Epithelial cell of prostate (primary cell): ENCODE results near the gene FUT1.
A peak's percentile ranks its signal among the peaks of the same experiment; 100 is the strongest.

Source experiments
- DNase-seq: peaks from one replicate; pipeline ENCODE4 v3.0.0-alpha.2; 2011; ENCODE audit warnings: low read depth, low spot score
- H3K27ac ChIP-seq: fragments of 450-650 bp; 2 replicates; pipeline ENCODE4 v1.5.1; 2017; ENCODE audit warnings: mild to moderate bottlenecking

FUT1 gene

DNA sequence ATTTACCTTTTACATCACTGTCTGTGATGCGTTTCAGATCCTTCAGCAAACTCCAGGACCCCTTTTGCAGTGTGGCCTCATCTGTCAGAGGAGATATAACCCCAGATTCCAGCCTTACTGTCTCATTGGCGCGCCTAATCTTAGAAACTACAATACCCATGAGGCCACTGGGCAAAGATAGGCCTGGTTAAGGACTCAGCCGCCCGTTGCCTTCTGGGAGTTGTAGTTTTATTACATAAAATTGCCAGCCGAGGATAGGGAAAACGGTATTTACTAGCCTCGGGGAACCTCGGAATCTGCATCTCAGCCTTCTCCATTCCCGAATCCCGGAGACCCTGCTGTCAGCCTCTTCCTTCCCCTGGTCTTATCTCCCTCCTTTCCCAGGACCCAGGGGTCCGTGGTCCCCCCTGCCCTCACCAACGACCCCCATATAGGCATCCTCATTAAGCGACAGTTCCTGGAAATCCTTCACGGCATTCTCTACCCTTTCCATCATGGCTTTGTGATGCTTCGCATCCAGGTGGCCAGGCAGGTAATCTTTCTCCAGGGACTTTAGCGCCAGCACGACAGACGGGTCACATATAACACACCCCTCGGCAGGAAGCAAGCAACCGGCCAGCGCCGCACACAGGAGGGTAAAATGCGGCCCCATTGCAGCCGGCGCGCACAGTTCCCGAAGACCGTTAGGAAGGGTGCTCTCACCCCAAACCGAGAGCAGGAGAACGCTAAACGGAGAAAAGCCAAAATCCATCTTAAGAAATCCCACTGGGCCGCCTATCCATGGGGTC is 7.0 kb downstream of the FUT1 start:
- no peak overlapping the region for H3K27ac ChIP-seq
- DNase-seq: no peak

DNA sequence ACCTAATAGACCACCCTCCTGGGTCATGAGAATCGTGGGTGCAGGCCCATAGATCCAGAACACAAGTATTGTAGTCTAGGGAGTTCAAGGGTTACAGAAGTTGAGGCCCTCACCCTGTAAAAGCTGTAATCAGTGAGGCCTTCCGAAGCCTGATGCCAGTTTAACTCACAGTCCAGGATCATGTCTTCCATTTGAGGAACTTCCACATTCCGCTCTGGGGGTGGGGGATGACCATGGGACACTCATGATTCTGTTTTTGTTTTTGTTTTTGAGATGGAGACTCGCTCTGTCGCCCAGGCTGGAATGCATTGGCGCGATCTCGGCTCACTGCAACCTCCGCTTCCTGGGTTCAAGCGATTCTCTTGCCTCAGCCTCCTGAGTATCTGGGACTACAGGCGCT is 10.3 kb downstream of the FUT1 start:
- no peak for DNase-seq
- H3K27ac ChIP-seq: no peak overlapping the region

DNA sequence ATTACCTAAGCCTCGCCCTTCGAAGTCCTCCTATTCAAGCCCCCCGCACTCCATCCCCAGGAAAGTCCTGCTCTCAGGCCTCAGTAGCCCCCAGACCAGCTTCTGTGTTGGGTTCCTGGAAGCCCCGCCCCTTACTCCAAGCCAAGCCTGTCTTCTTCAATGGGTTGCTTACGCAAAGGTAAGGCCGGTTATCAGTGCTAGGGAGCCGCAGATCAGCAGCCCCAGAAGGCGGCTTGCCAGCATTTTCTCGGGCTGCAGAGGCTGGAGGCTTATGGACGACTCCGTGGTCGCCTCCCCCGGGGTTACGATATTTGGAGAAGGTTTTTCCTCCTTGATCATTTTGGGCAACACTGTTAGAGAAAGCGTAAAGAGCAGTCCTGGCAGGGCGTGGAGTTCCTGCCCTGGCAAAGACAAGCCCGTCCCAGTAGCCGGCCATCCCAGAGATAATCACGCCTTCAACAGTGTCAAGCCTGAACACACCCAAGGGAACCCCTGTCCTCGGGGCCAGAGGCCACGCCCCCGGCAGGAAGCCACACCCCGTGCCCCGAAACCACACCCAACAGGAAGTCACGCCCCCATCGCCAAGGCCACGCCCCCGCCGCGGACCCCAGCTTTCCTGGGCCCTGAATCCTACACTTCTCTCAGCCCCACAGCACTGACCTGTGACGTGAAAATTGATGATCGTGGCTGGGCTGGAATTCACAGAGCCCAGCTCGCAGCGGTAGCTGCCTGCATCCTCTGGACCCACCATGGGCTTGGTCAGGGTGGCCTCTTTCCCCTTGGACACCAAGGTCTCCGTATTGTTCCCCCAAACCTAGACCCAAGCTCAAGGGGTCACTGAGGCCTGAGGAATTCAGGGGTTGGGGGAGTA is 11.1 kb downstream of the FUT1 start:
- no peak for DNase-seq
- no peak overlapping the region for H3K27ac ChIP-seq

DNA sequence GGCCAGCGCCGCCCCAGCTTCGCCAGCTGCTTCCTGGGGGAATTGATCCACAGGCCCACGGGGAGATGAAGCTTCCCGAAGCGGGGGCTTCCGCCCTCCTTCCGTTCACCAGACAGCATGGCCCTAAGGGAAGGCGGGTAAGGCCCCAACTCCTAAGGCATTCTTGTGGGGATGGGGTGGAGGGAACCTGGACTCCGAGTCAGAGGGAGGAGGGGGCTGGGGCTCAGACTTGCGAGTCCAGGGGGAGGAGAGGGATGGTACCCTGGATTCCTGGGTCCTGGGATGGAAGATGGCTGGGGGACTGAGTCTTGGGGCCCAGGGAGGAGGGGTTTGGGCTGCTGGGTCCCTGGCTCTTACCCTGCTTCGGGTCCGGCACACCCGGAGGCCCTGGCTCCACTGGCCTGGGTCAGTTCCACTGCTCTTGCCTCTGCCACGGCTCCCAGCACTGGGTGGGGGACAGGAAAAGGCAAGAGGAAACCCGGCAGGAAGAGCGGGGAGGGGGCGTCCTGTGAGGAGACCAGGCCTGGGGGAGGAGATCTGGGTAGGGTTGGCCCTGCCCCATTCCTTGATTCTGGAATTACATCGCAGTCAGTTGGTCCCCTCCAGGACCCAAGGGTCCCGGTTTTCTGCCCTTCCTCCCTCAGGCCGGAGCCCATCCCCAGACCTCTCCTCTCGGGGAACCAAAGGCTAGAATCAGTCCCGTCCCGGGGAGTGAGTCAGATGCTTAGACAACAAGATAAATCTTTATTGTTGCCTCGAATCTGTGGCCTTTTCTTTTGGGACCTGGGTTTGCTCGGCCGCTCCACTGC is 12.1 kb downstream of the FUT1 start, which contains the start of gene RASIP1:
Gene RASIP1, minus strand, starts transcription at position 447 of the 809 bp plus-strand sequence. Its CDS starts 328 bp downstream, at position 119.
- no peak within 1 kb of the TSS for H3K27ac ChIP-seq
- DNase-seq: no peak

DNA sequence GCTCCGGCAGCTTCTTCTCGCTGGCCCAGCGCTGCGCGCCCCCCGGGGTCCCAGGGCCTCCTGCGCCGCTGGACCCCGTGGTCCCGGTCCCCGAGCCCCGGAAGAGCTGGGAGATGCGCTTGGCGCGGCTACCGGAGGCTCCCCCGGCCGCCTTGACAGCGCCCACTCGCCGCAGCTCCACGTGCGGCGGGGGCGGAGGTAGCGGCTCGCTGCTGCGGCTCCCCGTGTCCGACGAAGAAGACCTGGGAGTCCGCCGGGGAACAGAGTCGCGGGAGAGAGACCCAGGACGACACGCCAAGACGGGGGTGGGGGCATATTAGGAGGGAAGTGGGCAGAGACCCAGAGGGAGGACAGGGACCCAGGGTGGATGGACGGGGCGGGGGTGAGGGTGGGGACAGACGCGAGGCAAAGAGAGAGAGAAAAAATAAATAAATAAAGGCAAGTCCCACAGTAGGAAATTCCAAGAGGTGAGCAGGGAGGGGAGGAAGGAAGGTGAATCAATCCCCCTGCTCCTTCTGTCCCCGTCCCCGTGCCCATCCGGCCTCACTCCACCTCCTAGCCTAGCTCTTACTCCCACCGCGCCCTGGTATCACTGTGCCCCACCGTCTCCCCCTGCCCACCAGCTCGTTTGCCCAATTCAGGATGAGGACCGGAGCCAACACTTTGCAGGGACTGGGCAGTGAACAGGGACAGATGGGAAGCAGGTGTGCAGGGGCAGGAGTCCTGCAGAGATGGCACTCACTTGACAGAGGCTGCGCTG is 12.9 kb downstream of the FUT1 start:
- no peak overlapping the region for H3K27ac ChIP-seq
- no peak for DNase-seq

DNA sequence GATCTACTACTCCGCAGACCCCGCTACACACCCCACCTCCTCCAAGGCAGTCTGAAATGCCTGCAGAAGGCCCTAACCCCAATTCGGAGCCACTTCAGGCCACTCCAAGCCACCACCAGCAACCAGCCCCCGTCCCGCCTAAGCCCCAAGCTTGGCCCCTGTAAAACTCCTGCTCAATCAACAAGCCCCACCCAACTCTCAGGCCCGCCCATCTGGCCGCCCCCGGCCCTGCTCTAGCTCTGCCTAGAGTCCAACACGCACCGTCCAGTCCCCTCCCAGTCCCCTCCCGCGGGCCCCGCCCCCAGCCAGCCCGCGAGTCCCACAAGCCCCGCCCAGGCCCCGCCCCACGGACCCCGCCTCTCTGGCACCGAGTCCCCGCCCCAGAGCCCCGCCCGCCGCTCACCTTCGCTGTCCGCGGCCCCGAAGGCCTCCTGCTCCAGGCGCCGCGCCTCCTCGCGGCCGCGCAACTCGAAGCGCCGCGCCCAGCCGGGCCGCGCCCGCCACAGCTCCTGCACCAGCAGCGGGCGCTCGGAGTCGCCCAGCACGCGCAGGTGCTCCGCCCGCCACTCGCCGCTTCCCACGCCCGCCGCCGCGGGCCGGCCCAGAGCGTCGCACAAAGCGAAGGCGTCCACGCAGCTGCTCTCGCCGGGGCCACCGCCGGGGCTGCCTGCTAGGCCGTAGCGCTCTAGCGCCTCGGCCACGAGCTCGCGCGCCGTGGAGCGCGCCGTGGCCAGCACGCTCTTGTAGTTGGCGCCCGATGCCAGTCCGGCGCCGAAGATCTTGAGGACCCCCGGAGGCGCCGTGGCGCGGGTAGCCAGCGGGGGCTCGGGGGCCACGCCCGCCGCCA is 13.7 kb downstream of the FUT1 start:
- H3K27ac ChIP-seq: no peak overlapping the region
- peak; percentile 62 for DNase-seq

DNA sequence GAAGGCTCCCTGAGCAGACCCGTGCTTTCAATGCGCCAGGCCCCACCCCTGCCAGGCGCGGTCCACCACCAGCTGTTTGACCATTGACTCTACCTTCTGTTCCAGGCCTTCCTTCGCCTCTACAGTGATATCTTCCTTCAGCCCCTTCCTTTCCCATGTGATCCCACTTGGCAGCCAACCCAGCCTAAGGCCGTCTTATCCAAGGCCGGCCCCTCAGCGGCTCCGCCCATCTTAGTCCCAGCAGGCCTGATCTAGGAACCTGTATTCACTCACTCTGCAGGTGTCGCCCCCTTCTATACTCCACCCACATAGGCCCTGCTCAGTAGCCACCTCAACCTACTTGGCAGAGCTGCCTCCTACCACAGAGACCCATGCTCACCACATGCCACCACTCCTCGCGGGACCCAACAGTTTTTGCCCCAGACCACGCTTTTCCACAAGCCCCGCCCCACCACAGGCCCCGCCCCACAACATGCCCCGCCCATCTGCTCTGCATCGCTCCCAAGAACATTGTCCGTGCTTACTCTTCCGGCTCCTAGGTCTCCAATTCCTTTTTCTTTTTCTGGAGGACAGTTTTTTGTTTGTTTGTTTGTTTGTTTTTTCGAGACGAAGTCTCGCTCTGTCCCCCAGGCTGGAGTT is 15.0 kb downstream of the FUT1 start:
- no peak for DNase-seq
- H3K27ac ChIP-seq: no peak overlapping the region

DNA sequence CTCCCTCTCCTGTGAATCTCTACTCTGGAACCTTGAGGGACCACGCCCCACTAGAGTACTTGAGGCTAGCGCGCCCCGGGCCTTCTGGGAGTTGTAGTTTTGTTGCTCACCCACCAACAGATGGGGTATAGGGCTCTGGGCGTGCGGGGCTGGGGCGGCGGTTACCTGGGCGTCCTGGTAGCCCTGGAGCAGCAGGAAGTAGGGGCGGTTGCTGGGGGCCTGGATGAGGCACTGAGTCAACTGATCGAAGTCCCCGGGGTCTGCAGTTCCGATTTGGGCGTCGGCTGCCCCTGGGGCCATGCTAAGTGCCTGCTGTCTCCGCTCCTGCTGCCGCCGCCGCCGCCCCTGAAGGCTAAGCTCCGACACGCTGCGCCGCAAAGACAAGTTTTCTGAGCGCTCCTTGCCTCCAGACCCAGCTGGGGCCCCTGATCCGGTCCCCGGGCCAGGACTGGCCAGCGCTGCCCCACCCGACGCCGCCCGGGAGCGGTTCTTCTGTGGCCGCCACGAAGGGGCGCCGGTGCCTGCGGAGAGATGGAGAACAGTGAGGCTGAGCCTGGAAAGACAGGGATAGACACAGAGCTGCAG is 17.3 kb downstream of the FUT1 start:
- H3K27ac ChIP-seq: no peak overlapping the region
- DNase-seq: no peak

DNA sequence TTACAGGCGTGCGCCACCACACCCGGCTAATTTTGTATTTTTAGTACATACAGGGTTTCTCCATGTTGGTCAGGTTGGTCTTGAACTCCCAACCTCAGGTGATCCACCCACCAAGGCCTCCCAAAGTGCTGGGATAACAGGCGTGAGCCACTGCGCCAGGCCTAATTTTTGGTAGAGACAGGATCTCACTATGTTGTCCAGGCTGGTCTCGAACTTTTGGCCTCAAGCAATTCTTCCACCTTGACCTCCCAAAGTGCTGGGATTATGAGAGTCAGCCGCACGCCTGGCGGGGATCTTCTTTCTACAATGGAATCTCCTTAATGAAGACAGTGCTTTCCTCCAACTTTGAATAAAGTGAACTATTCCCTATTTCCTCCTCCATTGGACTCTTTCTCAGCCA is 17.8 kb downstream of the FUT1 start:
- DNase-seq: no peak

DNA sequence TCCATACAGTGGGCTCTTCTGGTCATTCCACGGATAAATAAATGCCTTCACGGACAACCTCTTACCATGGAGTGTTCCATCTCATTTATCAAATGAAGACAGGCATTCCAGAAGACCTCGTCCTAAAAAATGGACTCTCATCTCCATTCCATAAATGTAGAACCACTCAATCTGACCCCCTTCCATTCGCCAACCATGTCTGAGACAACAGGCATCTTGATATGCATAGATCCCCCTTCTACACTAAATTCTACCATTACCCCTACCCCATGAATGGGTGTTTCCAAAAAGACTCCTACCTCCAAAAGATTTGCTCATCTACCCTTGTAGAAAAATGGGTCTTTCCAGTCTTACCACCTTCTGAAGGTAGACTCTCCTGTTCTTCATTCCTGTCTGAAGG is 21.0 kb downstream of the FUT1 start:
- DNase-seq: no peak
- no peak overlapping the region for H3K27ac ChIP-seq

More for the DNA sequence above, 17.8 kb downstream of the FUT1 start:
- no peak overlapping the region for H3K27ac ChIP-seq

DNA sequence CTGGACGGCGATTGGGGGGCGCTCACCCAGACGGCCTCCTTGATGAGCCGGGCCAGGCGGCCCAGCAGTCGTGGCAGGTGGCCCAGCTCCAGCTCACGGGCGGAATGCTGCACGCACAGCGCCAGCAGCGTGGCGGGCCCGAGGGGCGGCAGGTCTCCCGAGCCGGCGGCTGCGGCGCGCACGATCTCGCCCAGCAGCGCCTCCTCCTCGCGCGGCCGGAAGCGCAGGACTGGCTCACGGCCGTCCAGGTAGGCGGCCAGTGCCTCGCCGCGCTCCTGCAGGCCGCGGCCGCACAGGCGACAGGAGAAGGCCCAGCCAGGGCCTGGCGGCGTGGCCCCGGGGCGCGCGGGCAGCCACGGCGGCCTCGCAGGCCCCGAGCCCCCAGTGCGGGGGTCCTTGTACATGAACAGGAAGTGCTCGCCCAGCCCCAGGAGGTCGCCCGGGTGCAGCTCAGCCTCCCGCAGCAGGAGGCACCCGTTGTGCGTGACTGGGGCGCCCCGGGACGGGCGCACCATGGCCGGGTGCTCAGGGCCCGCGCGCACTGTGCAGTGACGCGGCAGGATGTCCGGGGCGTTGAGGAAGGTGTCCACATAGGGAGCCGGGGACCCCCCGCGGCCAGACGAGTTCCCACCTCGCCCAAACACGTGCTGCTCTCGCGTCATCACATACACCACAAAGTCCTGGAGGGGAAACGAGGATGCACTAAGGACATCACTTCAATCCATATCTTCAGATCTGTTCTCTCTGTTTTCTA is 23.4 kb downstream of the FUT1 start:
- DNase-seq: no peak
- no peak overlapping the region for H3K27ac ChIP-seq

DNA sequence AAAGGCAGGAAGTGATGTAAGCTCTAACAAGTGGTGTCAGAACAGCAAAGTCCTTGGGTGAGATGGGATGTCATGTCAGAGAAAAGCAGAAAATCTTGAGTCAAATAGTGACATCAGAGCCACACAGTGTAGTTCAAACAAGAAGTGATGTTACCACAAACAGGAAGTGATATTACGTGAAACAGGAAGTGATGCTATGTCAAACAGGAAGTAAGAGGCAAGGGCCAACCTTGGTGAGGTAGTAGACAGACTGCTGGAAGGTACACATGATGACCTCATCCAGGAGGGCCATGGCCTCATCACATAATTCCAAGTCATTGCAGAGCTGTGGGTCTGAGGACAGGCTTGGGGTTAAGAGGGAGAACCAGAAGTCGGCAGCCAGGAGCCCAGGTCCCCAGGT is 25.9 kb downstream of the FUT1 start:
- no peak for DNase-seq
- no peak overlapping the region for H3K27ac ChIP-seq

DNA sequence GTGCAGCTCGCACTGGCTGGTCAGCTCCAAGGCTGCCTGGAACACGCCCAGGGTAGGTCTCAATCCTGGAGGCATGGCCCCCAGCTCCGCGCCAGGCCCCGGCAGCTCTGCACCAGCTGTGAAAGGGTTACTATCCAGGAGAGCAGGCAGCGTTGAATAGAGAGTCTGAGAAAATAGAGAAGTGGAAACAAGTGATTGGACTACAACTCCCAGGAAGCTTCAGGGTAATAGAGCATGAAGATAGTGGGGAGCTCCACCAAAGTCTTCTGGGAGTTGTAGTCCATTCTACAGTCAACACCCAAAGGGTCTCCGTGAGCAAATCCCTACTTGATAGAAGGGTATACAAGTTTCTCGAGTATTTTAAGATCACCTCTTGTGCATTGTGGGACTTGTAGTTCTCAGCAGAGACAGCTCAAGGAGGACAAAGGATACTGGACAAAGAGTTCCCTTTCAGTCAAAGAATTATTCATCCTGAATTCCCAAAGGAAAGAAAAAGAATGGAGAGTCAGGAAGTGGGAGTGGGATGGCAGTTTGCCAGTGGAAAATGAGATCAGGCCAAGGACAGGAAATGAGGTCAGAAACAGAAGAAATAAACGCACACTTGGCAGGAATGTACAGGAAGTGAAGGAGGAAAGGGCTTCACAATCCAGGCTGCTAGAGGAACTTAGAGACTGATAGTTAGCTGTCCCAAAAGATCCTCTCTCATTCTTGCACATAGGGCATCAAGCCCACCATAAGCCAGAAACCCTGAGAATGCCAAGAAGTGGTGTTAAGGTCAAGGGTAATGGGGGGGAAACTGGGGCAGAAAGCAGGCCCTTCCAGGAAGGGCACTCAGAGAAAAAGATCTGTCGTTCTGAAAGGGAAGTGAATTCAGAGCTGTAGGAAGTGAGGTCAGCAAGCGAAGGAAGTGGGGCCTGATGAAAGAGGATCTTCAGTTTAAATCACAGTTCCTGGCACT is 27.4 kb downstream of the FUT1 start:
- DNase-seq: peak; percentile 18

DNA sequence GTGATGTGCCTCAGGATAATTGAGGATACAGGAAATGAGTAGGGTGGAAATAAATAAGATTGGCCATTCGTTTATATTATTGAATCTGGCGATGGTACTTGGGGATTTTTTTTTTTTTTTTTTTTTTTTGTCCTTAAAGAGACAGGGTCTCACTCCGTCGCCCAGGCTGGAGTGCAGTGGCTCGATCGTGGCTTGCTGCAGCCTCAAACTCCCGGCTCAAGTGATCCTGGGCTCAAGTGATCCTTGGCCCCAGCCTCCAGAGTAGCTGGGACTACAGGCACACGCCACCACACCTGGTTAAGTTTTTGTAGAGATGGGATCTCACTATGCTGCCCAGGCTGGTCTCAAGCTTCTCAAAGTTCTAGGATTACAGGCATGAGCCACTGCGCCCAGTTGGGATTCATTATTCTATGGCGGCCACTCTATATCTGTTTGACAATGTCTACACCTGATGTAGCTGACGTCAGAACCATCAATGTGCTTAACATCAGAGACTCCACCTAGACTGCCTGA is 30.2 kb downstream of the FUT1 start:
- no peak for DNase-seq
- H3K27ac ChIP-seq: no peak overlapping the region

More for the DNA sequence above, 27.4 kb downstream of the FUT1 start:
- H3K27ac ChIP-seq: peak overlapping the region; percentile 67

DNA sequence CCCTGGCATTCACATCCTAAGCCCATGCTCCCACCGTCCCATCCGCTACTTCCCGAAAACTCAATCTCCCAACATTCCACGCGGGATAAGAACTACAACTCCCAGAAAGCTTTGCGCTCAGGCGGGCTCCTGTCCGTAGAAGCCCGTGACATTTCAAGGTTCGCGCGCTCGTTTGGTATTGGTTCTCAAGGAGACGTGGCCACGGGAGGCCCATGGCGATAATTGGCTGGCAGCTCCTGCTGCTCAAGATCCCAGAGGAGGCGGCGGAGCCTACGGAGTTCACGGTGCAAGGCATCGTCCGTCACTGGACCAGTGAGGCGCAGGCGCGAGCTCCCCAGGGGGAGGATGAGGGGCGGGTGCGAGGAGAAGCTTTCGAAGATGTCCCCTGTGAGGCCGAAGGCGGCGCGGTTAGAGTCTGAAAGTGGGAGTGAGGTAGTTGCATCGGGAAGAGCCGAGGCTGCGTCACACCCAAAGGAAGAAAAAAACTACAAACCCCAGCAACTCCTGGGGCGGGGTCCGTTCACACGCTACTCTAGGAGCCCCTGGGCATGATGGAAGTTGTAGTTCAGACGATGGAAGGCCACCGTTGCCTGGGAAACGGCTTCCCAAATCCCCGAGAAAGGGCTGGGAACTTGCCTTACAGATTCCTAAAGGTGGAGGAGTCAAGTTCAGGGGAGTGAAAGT is 31.7 kb downstream of the FUT1 start:
- no peak overlapping the region for H3K27ac ChIP-seq
- DNase-seq: peak; percentile 91

DNA sequence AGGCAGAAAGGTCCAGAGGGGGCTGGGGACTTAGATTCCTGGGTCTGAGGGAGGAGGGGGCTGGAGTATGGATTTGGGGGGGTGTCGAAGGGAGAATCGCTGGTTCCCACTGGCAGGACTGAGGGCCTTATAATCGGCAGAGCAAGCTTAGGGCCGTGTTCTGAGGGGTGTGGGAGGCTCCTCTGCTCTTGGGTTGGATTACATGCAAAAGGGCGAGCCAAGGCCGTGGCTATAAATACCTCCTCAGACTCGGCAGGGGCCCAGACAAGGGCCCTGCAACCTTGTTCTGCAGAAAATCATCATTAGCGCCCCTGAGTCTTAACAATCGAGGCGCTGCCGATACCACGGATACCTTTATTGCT is 32.2 kb downstream of the FUT1 start:
- no peak for DNase-seq
- H3K27ac ChIP-seq: no peak overlapping the region
